HG03066 (cell line): ENCODE data around the gene GPR78.
"Not testable (repeated sequence)": the region's sequence is repeated elsewhere in the genome, so short reads cannot be mapped to it uniquely, and the experiment has no call there.

Experiments used
- ATAC-seq: cut with Tn5 transposase; IDR thresholded peaks from one replicate; pipeline ENCODE4 v1.9.1; 2021; ENCODE audit warnings: low read depth; ENCODE audit not compliant: unreplicated experiment

The GPR78 gene

GRCh38 chr4:8614365-8615193 is 34.4 kb downstream of the GPR78 start:
- no peak for ATAC-seq

GRCh38 chr4:8615366-8615765 is 35.2 kb downstream of the GPR78 start:
- no peak for ATAC-seq

GRCh38 chr4:8615921-8616787 is 36.0 kb downstream of the GPR78 start:
- ATAC-seq: no peak

GRCh38 chr4:8616831-8617230 is 36.6 kb downstream of the GPR78 start:
- no peak for ATAC-seq

GRCh38 chr4:8617486-8618040 is 37.4 kb downstream of the GPR78 start:
- no peak for ATAC-seq

- no peak for ATAC-seq
Observed at GRCh38 chr4:8618421-8618820, 38.2 kb downstream of the GPR78 start.

GRCh38 chr4:8618961-8619720 is 38.9 kb downstream of the GPR78 start:
- no peak for ATAC-seq

- not testable (repeated sequence) for ATAC-seq
Observed at GRCh38 chr4:8621135-8621534, 40.9 kb downstream of the GPR78 start.

GRCh38 chr4:8624601-8625272 is 44.5 kb downstream of the GPR78 start:
- ATAC-seq: not testable (repeated sequence)

- ATAC-seq: not testable (repeated sequence)
Observed at GRCh38 chr4:8630240-8630905, 50.2 kb downstream of the GPR78 start.

- ATAC-seq: not testable (repeated sequence)
Observed at GRCh38 chr4:8631896-8632295, 51.7 kb downstream of the GPR78 start.

- ATAC-seq: not testable (repeated sequence)
Observed at GRCh38 chr4:8634773-8635172, 54.6 kb downstream of the GPR78 start.

- ATAC-seq: not testable (repeated sequence)
Observed at GRCh38 chr4:8635897-8636554, 55.8 kb downstream of the GPR78 start.
